ENCODE measurements around the gene KRT7. TPM values are rescaled to one million over a fixed set of nuclear protein-coding genes. Genes with fewer than 3 reads are reported as not detected.

KRT7 gene
- total and polyA plus RNA-seq, 9 of the 15 experiments (the other 6 are each of a cell fraction or from before 2014, with no cell fraction given), result 1.4 TPM; not detected in 8

DNA sequence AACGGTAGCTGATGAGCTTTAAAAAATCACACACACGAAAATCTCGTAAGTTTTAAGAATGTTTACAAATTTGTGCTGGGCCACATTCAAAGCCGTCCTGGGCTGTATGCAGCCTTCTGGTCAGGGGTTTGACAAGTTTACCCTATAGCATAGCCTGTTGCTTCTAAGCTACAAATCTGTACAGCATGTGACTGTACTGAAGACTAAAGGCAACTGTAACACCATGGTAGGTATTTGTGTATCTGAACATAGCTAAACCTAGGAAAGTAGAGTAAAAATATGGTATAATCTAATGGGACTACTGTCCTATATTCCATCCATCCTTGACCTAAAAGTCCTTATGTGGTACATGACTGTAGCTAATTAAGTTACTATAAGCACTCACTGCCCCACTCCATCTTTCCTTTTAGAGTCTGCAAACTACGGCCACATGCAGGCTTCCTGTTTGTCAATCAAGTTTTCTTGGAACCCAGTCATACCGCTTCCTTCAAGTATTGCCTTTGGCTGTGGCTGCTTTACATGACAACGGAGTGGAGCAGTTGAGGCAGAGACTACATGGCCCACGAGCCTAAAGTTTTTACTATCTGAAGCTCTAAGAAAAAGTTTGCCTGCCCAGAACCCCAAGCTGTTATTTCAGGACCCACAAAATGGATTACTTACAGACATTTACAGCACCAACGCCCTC is 18.5 kb downstream of the KRT7 start:
- Histone ChIP-seq H3K9ac (ENCODE audit: insufficient read depth in 1 of 2, low read depth in 2 of 2, low read length in 2 of 2) (no peak overlapping the region), H3K4me2 (ENCODE audit: insufficient read depth, low read length) (no peak overlapping the region), H3K4me1 (replicated peaks in 1 of 2; ENCODE audit: control insufficient read depth in 2 of 2, insufficient read depth in 2 of 2, low read length in 2 of 2) (no peaks in the 10 kb centered on the region), H3K79me2 (ENCODE audit: control insufficient read depth, insufficient read depth, low read length) (no peaks in the 10 kb centered on the region), H3K27ac (ENCODE audit: extremely low read depth, low read depth, low read length) (no peak overlapping the region), H3K4me3 (no peak overlapping the region), H3K9me3 (replicated peaks; ENCODE audit: control insufficient read depth, insufficient read depth, low read depth, low read length) (no peaks in the 10 kb centered on the region), H3K36me3 (ENCODE audit: control insufficient read depth, insufficient read depth, low read length) (no peaks in the 10 kb centered on the region), H4K20me1 (replicated peaks; ENCODE audit: control insufficient read depth, insufficient read depth, low read length) (0 out of 2 replicates have a peak, but pooled peaks cover 11% of the 10 kb centered on the region), H2AFZ (ENCODE audit: low read depth, low read length) (no peak overlapping the region), H3K9me1 (ENCODE audit: control insufficient read depth, insufficient read depth, low read length) (no peaks in the 10 kb centered on the region), H3K27me3 (ENCODE audit: control insufficient read depth in 2 of 2, insufficient read depth in 2 of 2, low read length in 2 of 2) (peaks cover 30 to 69% of the 10 kb centered on the region in 2 experiments)
- CTCF ChIA-PET (ENCODE audit: low intra/inter-chr PET ratio), result no interaction called here
- intact Hi-C loops (cut with micrococcal nuclease) (no loop called here), in situ Hi-C loops (cut with MboI) (no loop called here)
- no peak for DNase-seq (ENCODE audit: extremely low read depth in 1 of 4, low spot score in 3 of 4)
- ATAC-seq, result no peak
- no peak for FAIRE-seq
- BruUV-seq (replicated peaks), result no TSS peak
- POLR2A ChIA-PET, result interaction anchor here (1.1 kb wide), 2 partner anchors 12 to 36 kb away, joined by 3 to 4 read pairs; no protein-coding TSS in a partner anchor
- TF ChIP-seq CCNT2 (IDR thresholded peaks at IDR 0.05; ENCODE audit: borderline replicate concordance, extremely low read depth, insufficient read length, low read depth, low read length) (no peak), KDM2B (CRISPR knock-in tag; IDR thresholded peaks at IDR 0.05) (no peak), DNMT1 (IDR thresholded peaks at IDR 0.05) (no peak), PTTG1 (tag; IDR thresholded peaks at IDR 0.05; ENCODE audit: low read depth) (no peak), ZNF79 (CRISPR knock-in tag; IDR thresholded peaks at IDR 0.05; ENCODE audit: low read depth) (no peak)
- TF ChIP-seq, protein P1, sequence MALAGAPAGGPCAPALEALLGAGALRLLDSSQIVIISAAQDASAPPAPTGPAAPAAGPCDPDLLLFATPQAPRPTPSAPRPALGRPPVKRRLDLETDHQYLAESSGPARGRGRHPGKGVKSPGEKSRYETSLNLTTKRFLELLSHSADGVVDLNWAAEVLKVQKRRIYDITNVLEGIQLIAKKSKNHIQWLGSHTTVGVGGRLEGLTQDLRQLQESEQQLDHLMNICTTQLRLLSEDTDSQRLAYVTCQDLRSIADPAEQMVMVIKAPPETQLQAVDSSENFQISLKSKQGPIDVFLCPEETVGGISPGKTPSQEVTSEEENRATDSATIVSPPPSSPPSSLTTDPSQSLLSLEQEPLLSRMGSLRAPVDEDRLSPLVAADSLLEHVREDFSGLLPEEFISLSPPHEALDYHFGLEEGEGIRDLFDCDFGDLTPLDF (CRISPR knock-in tag; IDR thresholded peaks at IDR 0.05), result no peak
- under 1% methylated on average over 9 of the region's 9 CpGs for WGBS (ENCODE audit: insufficient coverage, low coverage, missing lambda C conversion rate)

Measured in K562 (cell line).